ENCODE measurements around the gene CFC1.
"Not testable (repeated sequence)": the region's sequence is repeated elsewhere in the genome, so short reads cannot be mapped to it uniquely, and the experiment has no call there.

GRCh38 chr2:130610486-130610885, 11.1 kb upstream of the CFC1 start:
- TF ChIP-seq POLR2AphosphoS5 (IDR thresholded peaks at IDR 0.05; ENCODE audit: borderline replicate concordance, low read depth, low read length); EZH2 (IDR thresholded peaks at IDR 0.05); FOXP2 (optimal IDR thresholded peaks at IDR 0.05; ENCODE audit: control extremely low read depth, extremely low read length, insufficient read depth): not testable (repeated sequence)

All from SK-N-MC (cell line).